Keratinocyte (primary cell): ENCODE measurements around the gene PCDH9. TPM values are rescaled to one million over a fixed set of nuclear protein-coding genes. Genes with fewer than 3 reads are reported as not detected.

Experiments used
- DNase-seq: peaks from one replicate; pipeline ENCODE4 v3.0.0-alpha.2; 2011; ENCODE audit warnings: low read depth, missing footprints, low spot score
- FAIRE-seq: peaks from 2 replicates; lab custom pipeline; 2011; peaks lifted over from hg19 to GRCh38; lab: Jason Lieb, UNC
- H2AFZ ChIP-seq: 2 replicates; pipeline ENCODE4 v1.6.0; 2012; ENCODE audit warnings: low read length, control low read depth, inconsistent platforms; ENCODE audit not compliant: control insufficient read depth
- H3K27ac ChIP-seq: 2 replicates; pipeline ENCODE4 v1.5.1; 2011; ENCODE audit warnings: low read length; ENCODE audit not compliant: control insufficient read depth, insufficient read depth
- H3K27me3 ChIP-seq: 3 replicates; pipeline ENCODE4 v1.6.0; 2011; ENCODE audit warnings: low read length; ENCODE audit not compliant: control insufficient read depth, insufficient read depth; ENCODE audit errors: extremely low read depth
- H3K36me3 ChIP-seq, 2 experiments: 2 replicates in 1 of 2; 3 replicates in 1 of 2; pipeline ENCODE4 v1.5.1; 2011; ENCODE audit warnings: low read length in 2 of 2, mild to moderate bottlenecking in 1 of 2; ENCODE audit not compliant: control insufficient read depth in 2 of 2, insufficient read depth in 2 of 2; ENCODE audit errors: extremely low read depth in 1 of 2
- H3K4me1 ChIP-seq: 3 replicates; pipeline ENCODE4 v1.5.1; 2011; ENCODE audit warnings: low read length; ENCODE audit not compliant: control insufficient read depth, insufficient read depth; ENCODE audit errors: extremely low read depth
- H3K4me2 ChIP-seq: 3 replicates; pipeline ENCODE4 v1.6.0; 2011; ENCODE audit warnings: low read depth, low read length; ENCODE audit not compliant: control insufficient read depth, insufficient read depth; ENCODE audit errors: extremely low read depth
- H3K4me3 ChIP-seq, 3 experiments: fragments of 200-600 bp in 1 of 3; sonication (generic) in 1 of 3; 2 replicates in 2 of 3; 3 replicates in 1 of 3; pipeline ENCODE4 v1.5.1; 2011 to 2016; ENCODE audit warnings: low read length in 3 of 3, mild to moderate bottlenecking in 3 of 3, control low read depth in 2 of 3, inconsistent platforms in 1 of 3, low read depth in 1 of 3, mixed read lengths in 1 of 3, mixed run types in 1 of 3, moderate library complexity in 1 of 3; ENCODE audit not compliant: control insufficient read depth in 2 of 3, insufficient read depth in 2 of 3; ENCODE audit errors: extremely low read depth in 1 of 3
- H3K79me2 ChIP-seq: 2 replicates; pipeline ENCODE4 v1.6.0; 2012; ENCODE audit warnings: low read length; ENCODE audit not compliant: control insufficient read depth, insufficient read depth
- H3K9ac ChIP-seq: 3 replicates; pipeline ENCODE4 v1.6.0; 2011; ENCODE audit warnings: low read length; ENCODE audit not compliant: control insufficient read depth, insufficient read depth; ENCODE audit errors: extremely low read depth
- H3K9me1 ChIP-seq: 3 replicates; pipeline ENCODE4 v1.6.0; 2011; ENCODE audit warnings: low read length; ENCODE audit not compliant: control insufficient read depth, insufficient read depth; ENCODE audit errors: extremely low read depth
- H3K9me3 ChIP-seq: 2 replicates; pipeline ENCODE4 v1.5.1; 2012; ENCODE audit warnings: low read depth, low read length; ENCODE audit not compliant: control insufficient read depth
- H4K20me1 ChIP-seq: 3 replicates; pipeline ENCODE4 v1.6.0; 2011; ENCODE audit warnings: low read length; ENCODE audit not compliant: control insufficient read depth, insufficient read depth; ENCODE audit errors: extremely low read depth
- CTCF ChIP-seq, 3 experiments: IDR thresholded peaks in 1 of 3; conservative IDR thresholded peaks in 1 of 3; optimal IDR thresholded peaks in 1 of 3; 2 replicates in 2 of 3; 3 replicates in 1 of 3; pipeline versions ENCODE3 to v1.5.1; 2011; ENCODE audit warnings: low read length in 3 of 3, mild to moderate bottlenecking in 3 of 3, moderate library complexity in 2 of 3, control low read depth in 1 of 3, inconsistent platforms in 1 of 3; ENCODE audit not compliant: insufficient read depth in 2 of 3; ENCODE audit errors: extremely low read depth in 1 of 3
- EZH2 ChIP-seq: IDR thresholded peaks from one replicate; pipeline ENCODE4 v1.6.1; 2012; ENCODE audit warnings: inconsistent platforms, mild to moderate bottlenecking, low read length, moderate library complexity
- dilution Hi-C: fragments of 300-500 bp; cut with MboI; formaldehyde crosslinking; loops from one replicate; pipeline ENCODE4 v1.7.0; 2020; ENCODE audit warnings: low sequenced_read_pairs; ENCODE audit not compliant: extremely low pct_ligation_motif_present
- polyA plus RNA-seq, 5 experiments: library from polyadenylated mRNA; depleted of rRNA in 3 of 5; stranded (reverse) in 3 of 5; stranded (forward) in 1 of 5; unstranded in 1 of 5; fragments of >200 nt; gene quantifications; 1 replicate in 1 of 5; 2 replicates in 3 of 5; 3 replicates in 1 of 5; pipeline versions ENCODE4 v1.2.1 to v1.2.3, GENCODE V29; 2011 to 2012; ENCODE audit warnings: missing spikeins in 2 of 5, low read depth in 1 of 5, low replicate concordance in 1 of 5

Gene PCDH9
- polyA plus RNA-seq, 1 donor (not counting 4 experiments of a cell fraction or from before 2014, with no cell fraction given): 0.21 TPM

DNA sequence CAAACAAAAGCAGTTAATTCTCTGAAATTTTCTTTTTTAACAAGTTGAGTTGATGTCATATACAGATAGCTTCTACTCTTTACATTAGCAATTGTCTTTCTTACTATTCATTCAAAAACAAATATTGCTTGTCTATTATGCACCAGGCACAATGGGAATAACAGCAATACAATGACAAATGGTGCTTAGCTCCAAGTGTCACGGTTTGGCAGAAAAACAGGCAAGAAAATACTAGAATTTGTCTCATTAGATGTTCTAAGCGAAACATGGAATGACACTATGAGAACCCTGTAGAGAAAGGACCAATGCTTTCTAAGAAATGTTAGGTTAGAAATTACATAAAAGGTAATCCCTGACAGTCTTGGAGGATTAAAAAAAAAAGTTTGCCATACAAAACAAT, 187.6 kb downstream of the PCDH9 start:
- Histone ChIP-seq H3K36me3 (no peaks in the 10 kb centered on the region), H3K27me3 (no peaks in the 10 kb centered on the region)
- dilution Hi-C loops: no loop called here

DNA sequence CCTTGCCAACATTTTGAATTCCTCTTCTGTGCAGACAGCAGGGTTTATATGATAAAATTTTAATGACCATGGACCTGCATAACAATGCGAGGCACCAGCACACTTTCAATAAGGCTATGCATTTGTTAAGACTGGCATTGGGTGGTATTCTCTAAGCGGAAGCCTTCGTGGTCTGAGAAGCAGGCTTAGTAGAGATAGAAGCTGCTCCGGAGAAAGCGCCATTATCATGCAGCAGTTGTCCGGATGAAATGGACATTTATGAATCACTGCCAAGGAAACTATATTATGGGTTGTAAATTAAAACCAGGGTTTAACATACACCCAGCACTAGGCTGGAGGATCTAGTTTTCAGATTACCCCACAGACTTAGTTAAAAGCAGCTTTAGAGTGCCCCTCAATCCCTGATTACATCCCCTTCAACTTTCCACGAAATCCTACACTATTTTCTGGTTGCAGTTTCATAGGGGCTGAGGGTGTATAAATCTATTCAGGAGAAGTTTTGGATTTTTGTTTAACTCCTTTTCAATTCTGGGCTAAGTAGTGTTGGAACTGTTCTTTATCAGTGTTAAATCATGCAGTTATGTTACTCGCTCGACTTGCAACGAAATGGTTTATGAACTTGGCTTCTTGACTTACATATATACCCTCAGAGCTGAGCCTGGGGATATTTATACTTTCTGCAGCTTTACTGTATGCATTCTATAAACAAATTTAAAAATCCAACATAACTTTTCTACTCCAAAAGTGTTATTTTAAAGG, 193.3 kb downstream of the PCDH9 start:
- Histone ChIP-seq H3K27ac (no peak overlapping the region), H3K79me2 (no peaks in the 10 kb centered on the region), H2AFZ (no peak overlapping the region), H3K27me3 (no peaks in the 10 kb centered on the region), H3K4me1 (no peaks in the 10 kb centered on the region), H3K9me1 (no peaks in the 10 kb centered on the region), H3K9ac (no peak overlapping the region), H3K4me2 (no peak overlapping the region), H3K9me3 (no peaks in the 10 kb centered on the region), H3K36me3 (no peaks in the 10 kb centered on the region), H3K4me3 (no peak overlapping the region), H4K20me1 (no peaks in the 10 kb centered on the region)
- TF ChIP-seq EZH2 (no peak), CTCF (optimal IDR thresholded peaks at IDR 0.05 in 1 of 3, IDR thresholded peaks at IDR 0.05 in 1 of 3, conservative IDR thresholded peaks at IDR 0.05 in 1 of 3; ENCODE audit: extremely low read depth in 1 of 3, insufficient read depth in 2 of 3, low read length in 3 of 3) (no peak)
- no peak for FAIRE-seq
- dilution Hi-C loops: no loop called here
- DNase-seq: no peak

More for the DNA sequence above, 187.6 kb downstream of the PCDH9 start:
- Histone ChIP-seq H3K9ac (no peak overlapping the region), H3K4me1 (no peaks in the 10 kb centered on the region), H3K9me3 (no peaks in the 10 kb centered on the region), H3K4me2 (no peak overlapping the region), H3K4me3 (no peak overlapping the region), H2AFZ (no peak overlapping the region), H4K20me1 (no peaks in the 10 kb centered on the region), H3K27ac (no peak overlapping the region), H3K79me2 (no peaks in the 10 kb centered on the region), H3K9me1 (no peaks in the 10 kb centered on the region)
- FAIRE-seq (no peak), DNase-seq (no peak)
- TF ChIP-seq CTCF (optimal IDR thresholded peaks at IDR 0.05 in 1 of 3, IDR thresholded peaks at IDR 0.05 in 1 of 3, conservative IDR thresholded peaks at IDR 0.05 in 1 of 3; ENCODE audit: extremely low read depth in 1 of 3, insufficient read depth in 2 of 3, low read length in 3 of 3): no peak
- TF ChIP-seq EZH2: no peak
